Stromal cell of bone marrow (primary cell): ENCODE measurements around the gene PCCA.

Experiments used
- DNase-seq: peaks from one replicate; pipeline ENCODE4 v3.0.0-alpha.2; 2012; ENCODE audit warnings: low read depth

PCCA gene

DNA sequence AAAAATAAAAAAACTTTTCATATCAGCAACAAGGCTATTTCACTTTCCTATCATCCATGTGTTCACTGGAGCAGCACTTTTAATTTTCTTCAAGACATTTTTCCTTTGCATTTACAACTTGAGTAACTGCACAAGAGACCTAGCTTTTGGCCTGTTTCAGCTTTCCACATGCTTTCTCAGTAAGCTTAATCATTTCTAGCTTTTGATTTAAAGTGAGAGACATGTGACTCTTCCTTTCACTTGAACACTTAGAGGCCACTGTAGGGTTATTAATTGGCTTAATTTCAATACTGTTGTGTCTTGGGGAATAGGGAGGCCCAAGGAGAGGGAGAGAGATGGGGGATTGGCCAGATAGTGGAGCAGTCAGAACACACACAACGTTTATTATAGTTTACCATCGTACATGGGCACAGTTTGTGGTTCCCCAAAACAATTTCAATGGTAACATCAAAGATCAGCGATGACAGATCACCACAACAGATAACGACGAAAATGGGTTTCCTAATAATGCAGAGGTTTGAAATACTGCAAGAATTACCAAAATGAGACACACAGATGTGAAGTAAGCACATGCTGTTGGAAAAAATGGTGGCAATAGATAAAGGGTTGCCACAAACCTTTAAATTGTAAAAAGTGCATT is 382.1 kb downstream of the PCCA start:
- DNase-seq = no peak

DNA sequence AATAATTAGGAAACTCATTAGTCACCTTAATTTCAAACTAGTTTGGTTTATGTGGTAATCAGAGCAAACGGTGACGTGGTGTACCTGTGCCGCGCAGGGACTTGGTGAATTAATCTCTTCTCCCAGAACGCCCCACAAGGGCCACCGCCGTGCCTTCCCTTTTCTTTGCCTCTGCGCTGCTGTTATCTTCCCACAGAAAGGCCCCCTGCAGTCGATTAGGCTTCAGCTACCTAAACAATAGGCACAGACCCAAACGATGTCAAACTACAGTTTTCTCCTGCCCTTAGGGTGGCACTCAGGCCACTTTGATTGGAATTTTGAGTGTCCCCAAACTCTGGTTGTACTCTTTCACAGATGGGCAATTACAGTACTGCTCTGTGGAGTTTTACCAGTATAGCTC is 384.2 kb downstream of the PCCA start:
- DNase-seq = no peak

DNA sequence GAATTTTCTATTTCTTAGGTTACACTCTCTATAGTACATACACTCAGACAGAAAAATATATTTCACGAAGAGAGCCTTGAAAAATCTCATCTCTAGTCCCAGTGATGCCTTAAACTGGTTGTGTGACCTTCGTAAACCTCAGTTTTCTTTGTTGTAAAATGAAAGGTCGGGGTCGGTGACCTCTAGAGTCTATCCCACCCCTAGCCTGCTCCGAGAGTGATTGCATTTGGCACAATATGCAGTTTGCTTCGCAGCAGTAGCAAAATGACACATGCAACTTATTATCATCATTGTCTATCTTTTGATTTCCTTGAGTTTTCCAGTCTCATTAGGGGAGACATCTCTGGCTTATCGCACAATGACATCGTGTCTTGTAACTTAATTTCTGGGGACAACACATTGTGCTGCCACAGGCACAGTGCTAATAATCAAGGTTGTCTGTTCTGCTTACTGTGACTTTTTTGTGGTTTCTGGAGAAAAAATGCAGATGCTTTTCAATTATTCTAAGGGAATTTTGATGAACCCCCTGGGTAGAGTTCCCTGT is 384.7 kb downstream of the PCCA start:
- no peak for DNase-seq

DNA sequence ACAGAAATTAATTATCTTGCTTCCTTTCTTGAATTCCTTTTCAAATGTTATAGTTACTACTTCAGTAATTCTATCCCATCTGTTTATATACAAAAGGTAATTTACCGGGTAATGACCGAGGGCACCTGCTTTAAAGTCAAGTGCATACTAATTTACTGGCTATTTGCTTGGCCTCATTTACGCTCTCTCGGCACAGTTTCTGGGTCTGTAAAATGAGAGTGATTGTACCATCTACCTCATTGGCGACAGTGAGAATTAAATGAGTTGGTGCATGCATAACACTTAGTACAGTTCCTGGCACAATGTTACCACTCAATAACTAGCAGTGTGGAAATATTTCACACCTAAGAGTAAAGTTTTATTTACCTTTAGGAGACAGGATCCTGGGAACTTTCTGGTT is 388.1 kb downstream of the PCCA start:
- DNase-seq = no peak

DNA sequence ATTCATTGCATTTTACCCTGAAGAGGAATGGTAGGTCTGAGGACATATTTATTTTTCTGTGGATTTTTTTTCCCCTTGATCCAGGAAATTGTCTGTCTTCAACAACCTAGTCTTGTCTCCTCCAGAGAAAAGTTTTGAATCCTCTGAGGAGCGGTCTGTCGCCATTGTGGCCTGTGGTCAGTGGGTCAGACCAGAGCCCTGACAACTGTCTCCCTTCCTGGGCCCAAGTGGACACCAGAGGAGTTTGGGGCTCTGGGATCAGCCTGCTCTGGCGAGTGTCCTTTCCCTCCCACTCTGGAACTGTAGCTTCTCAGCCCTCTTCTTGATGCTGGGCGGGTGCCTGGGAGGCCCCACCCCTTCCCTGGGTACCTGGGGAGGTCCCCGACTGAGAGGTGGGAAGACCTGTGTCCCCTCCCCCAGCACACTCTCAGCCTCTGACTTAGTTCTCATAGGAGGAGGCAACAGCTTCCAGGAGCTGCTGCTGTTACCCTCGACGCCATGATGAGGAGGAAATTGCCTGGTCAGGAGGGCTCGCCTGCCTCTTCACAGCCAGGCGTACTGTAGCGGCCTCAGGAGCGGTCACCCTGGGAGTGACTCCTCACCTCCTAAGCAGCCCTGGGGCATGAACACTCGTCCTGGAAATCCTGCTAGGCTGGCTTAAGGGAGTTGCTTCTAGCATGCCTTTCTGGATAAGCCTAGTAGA is 389.4 kb downstream of the PCCA start:
- no peak for DNase-seq

DNA sequence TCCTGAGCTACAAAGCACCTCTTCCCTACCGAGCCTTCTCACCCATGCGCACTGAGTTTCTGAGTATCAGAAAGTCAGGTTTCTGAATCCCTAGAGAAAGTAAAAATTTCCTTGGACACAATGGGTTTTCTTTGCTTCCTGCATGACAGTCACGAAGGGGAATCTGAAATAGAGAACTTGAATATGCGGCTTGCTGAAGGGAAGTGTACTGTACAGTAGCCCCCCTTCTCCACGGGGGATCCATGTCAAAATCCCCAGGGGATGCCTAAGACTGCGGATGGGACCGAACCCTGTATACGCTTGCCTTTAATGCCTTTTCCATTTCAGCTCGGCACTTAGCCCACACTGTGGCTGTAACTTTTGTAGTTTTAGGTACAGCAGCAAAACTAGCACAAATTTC is 391.8 kb downstream of the PCCA start:
- no peak for DNase-seq

DNA sequence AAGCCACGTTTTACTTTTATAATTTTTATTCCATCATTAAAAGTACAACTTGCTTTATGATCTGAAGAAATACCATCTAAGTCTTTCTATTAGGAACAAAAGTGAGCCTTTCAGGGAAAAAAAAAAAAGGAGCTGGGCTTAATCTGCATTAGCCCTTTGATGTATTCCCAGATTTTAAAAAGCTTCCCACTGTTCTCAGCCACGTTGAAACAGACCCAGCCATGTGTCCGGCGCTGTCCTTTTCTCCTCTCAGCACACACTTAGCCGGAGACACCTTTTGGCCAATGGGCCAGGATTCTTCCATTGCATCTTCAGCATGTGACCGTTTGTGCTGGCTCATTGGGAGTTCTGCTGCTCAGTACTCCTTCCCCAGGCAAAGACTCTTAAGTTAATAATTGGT is 394.2 kb downstream of the PCCA start:
- DNase-seq = no peak

DNA sequence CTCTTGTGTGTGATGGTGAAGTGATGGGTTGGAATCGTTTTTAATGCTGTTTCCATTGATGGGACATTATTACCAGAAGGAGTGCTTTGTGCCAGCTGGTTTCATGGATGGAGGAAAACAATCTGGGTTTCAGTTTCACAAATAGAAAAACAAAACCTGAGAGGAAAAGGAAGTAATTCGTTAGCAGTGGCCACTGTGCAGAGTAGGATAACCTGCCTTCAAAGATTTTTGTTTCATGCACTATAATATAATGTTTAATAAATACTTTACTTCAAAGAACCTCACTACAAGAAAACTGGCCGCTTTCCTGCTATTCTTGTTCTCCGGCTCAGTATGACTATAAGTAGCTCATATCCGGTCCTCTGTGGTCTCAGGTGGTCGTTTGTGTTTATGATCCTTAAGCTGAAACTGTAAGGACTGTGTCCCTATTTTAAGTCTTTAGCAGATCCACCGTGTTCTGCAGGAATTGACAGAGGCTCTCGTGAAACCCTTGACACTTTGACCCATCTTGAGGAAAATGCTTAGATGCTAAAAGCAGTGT is 395.0 kb downstream of the PCCA start:
- DNase-seq = no peak

DNA sequence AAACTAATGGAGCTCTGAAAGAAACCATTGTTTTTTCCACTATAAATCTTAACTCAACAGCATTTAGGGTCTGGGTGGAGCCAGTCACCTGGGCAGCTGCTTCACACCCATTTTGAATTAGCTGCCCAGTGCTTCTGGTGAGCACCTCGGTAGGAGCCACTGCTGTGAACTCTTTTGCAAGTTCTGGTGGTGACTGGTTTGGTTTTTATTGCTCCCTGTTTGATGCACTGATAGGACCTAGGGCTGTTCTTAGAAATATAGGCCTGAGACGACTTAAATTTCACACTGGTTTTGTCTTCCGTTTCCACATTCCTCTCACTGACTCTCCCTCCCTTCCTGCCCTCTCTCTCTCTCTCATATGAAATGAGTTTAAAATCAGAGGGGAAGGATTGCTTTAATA is 395.8 kb downstream of the PCCA start:
- no peak for DNase-seq

DNA sequence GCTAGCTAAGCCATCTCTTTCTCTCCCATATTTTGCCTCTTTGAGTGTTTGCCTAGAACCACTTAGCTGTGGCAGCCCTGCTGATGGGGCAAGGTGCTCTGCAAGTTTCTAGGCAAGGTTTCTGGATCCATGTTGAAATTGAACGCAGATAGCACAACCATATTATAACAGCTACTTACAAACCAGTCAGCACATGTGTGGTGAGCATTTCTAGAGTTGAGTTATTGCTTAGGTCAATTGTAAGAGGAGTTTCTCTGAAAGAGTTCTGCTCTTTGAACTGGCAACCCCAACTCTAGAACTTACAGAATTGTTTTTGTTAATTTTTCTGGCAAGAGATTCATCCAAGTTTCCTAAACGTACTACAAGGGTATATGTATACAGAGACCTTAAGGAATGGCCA is 396.4 kb downstream of the PCCA start:
- DNase-seq = no peak

DNA sequence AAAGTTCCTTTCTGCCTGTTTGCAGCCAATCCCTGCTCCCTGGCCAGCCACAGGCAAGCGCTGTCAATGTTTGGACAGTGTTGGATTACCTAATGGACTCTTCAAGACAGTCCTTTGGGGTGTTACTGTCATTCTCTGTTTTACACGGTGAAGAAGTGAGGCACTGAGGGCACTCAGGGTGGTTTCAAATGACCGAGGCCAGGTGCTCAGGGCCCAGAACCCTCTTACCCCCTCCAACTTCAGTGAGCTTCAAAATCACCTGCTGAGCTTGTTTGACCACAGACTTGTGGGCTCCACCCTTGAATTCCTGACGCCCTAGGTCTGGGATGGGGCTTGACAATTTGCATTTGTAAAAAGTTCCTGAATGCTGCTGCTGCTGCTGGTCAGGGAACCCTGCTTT is 401.8 kb downstream of the PCCA start:
- no peak for DNase-seq

DNA sequence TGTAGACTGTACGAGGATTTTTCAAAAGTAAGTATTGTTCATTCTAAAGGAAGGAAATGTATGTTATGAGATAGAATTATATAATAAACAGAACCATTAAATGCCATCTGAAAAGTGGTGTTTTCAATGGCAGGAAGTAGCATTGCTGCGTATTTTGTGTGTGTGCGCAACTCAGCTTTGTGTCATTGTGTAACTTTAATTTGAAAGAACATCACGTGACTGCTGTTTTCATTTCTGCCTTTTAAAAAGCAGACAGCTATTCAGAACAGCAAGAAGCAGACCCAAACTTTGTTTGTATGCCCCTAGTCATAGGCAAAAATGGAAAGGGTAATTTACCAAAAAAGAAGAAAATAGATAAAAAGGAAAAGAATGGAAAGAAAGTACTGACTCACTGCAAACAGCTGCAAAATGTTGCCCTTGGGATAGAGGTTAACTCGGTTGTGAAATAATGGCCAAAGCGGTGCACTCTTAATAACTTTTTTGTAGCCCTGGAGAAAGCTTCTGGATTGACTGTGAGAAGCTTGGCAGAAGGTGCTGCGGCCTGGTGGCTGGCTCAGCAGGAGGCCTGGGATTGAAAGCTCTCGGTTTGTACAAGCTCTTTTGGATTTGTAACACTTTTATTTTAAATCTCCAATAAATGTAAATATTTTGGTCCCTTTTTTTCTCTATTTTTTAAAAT is 402.4 kb downstream of the PCCA start:
- peak; percentile 84 for DNase-seq

DNA sequence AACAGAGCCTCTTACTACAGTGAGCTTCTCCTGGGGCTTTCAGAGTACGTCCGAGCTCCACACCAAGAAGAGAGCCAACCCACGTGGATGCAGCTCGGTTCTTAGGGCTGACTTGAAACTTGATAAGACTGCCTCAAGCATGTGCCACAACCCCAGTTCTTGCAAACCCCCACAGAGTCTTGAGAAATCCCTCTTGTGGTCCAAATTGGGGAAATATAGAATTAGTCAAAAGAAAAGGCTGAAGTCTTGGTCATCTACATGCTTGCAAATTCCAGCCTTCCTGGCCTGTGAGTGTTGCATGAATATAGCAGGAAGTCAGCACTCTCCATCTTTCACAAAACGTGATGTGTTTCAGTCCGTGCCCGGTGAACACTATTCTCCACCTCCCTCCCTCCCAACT is 404.5 kb downstream of the PCCA start:
- no peak for DNase-seq

DNA sequence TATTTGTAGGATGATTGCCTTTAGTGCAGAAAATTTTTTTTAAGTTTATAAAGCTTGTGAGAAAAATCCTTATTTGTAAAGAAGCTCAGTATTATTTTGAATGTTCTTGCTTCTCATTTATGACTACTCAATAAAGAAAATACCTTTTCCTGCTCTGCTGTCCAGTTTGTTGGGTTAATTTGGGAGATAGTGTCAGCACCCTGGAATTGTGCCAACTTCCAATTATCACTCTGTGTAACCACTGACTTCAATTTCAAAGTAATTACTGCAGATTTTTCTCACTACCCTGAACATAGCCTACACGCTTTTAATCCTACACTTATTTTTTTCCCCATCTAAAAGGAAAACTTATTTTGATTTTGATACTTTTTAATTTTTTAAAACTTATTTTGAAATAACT is 406.6 kb downstream of the PCCA start:
- DNase-seq = no peak

DNA sequence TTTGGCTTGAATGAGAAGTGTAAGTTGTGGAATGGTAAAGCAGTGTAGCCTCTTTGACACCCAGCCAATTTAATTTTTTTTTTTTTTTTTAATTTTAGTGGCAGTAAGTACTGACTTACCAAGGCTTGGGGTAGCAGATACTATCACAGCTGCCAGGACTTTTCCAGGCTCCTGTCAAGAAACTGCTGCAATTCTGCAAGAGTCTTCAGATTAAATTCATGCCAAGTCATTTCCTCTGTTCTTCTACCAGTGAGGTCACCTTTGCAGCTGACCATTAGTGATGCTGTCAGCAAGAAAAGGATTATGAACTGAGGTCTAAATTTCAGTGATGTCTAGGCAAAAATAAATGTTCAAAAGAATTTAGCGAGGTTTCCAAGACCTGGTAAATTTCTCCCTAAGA is 408.5 kb downstream of the PCCA start:
- DNase-seq = no peak

DNA sequence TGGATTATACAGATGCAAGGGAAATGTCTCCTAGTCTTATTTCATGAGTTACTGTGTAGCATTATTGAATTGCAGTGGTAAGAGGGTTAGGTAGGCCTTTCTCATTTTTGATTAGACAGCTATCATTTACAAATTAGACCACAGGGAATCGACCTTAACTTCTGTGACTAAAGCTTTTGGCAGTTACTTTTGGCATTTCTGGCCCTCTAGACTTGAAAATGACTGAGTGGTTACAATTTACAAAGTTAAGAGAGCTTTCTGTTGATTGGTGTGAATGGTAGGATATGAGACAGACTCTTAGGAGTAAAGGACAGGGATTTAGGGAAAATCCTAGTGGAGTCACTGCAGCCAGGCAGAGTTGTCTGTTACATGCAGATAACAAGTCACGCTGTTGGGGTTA is 413.6 kb downstream of the PCCA start:
- DNase-seq = no peak

DNA sequence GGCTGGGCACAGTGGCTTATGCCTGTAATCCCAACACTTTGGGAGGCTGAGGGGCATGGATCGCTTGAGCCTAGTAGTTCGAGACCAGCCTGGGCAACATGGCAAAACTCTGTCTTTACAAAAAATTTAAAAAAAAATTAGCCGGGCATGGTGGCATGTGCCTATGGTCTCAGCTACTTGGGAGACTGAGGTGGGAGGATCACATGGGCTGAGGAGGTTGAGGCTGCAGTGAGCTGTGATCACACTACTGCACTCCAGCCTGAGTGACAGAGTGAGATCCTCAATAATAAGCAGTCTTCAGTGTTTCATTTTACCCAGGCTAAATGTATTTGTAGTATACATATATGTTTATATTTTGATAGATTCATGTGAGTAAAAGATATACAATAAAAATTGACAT is 414.7 kb downstream of the PCCA start:
- no peak for DNase-seq

DNA sequence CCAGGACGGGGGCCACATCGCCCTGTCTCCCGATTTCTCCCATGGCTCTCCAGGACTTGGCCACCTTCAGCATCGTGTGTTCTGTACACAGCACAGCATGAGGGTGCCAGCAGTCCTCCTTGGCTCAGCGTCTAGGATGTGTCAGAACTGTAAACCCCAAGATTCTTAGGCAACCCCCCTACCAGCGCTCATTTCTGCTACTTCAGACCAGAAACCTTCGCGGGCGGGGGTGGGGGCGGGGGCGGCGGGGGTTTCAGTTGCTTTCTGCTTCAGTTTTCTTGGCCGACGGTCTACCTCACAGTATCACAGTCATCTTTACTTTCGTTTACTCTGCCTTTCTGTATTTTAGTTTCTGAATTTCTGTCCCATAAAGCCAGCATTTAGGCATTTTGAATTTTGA is 417.3 kb downstream of the PCCA start:
- no peak for DNase-seq

DNA sequence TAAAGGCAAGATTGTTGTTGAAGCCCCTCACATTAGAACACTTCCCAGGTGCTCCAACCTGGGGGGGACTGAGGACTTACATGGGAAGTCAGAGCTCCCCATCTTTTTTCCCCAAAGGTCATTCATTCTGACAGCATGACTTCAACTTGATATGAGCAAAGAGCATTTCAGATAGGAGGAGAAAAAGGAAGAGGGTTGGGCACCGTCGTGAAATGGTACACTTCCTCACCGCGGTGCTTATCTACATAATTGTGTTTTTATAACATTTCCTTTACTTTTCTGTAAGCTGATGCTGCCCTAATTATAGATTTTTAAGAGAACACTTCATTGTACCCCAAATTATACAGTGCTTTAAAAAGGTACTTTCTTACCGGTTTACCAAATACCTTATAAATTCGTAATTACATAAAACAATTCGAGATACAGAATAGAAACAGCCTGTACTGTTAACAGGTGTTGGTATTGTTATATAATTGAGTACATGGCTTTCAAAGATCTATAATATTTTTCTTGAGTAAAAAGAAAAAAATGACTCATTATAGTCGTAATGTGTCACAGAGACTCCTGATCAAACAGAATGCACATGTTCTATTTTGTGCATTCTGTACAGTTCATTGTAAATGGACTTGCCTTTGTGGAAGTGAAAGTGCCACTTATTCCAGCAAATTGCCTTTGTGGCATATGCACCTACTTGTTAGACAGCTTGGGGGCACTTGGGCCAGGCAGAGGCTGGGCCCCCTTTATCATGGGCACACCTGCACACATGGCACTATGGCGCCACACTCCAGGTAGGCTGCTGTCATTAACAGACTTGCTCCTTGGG is 417.9 kb downstream of the PCCA start:
- no peak for DNase-seq

DNA sequence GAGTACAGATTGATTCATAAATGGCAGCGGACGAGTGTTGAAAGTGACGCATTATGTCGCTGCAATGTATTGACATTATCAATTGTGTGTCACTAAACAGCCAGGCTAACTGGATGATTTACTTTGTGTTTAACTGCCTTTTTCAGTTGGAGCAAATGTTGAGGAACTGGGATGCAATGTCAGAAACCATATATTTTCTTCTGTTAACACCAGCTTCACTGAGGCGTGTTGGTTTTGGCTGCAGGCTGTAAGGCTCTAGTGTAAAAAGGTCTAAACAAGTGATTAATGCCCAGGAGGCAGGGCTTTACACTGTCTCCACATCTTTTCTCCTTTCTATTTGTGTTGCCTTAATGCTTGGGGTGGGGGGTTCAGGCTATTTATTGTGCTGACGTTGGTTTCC is 419.6 kb downstream of the PCCA start:
- no peak for DNase-seq

DNA sequence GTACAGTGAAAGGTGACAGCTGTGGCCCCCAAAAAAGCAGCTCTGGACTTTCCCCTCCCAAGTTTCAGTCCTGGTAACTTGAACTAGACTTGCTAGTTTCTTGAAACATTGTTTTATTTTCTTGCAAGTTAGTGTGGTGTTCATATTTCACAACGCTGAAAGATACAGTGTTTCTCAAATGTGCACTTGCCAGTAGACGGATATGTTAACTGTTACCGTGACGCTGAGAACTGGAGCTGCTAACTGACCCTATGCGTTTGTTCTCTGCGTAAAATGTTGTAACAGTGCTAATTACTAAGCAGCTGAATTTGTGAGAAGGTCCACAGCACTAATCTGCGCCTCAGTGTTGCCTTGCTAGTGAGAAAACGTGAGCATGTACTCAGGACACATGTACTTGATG is 420.1 kb downstream of the PCCA start:
- DNase-seq = no peak
